NCI-H2196 treated with DMSO at 0.1 percent for 48 hours (cell line): Measurements from ENCODE around the gene ECEL1.
A peak's percentile ranks its signal among the peaks of the same experiment; 100 is the strongest.

Source experiments
- DNase-seq: peaks from one replicate; lab custom pipeline; 2025; ENCODE audit not compliant: unreplicated experiment; lab: John Stamatoyannopoulos, UW

Gene ECEL1

DNA sequence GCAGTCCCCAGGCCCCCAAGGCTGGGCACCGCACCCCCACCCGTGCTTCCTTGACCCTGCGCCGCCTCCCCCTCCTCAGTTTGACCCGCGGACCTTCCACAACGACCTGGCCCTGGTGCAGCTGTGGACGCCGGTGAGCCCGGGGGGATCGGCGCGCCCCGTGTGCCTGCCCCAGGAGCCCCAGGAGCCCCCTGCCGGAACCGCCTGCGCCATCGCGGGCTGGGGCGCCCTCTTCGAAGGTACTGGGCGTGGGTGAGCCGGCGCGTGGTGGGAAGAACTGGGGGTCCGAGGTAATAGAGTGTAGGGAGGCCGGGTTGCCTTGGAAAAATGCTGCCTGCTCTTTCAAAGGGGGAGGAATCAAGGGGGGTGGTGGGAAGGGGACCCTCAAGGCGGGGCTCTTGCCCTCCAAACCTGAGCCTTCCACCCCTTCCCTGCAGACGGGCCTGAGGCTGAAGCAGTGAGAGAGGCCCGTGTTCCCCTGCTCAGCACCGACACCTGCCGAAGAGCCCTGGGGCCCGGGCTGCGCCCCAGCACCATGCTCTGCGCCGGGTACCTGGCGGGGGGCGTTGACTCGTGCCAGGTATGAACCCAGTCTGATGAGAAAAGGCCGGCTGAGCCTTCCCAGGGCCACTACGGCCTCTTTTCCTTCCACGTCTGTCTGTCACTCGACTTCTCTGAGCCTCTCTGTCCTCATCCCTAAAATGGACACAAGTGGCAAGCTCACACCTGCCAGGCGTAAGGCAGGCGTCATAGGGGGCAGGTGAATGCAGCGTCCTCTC lies 35.2 kb upstream of the ECEL1 start:
- DNase-seq, result no peak

DNA sequence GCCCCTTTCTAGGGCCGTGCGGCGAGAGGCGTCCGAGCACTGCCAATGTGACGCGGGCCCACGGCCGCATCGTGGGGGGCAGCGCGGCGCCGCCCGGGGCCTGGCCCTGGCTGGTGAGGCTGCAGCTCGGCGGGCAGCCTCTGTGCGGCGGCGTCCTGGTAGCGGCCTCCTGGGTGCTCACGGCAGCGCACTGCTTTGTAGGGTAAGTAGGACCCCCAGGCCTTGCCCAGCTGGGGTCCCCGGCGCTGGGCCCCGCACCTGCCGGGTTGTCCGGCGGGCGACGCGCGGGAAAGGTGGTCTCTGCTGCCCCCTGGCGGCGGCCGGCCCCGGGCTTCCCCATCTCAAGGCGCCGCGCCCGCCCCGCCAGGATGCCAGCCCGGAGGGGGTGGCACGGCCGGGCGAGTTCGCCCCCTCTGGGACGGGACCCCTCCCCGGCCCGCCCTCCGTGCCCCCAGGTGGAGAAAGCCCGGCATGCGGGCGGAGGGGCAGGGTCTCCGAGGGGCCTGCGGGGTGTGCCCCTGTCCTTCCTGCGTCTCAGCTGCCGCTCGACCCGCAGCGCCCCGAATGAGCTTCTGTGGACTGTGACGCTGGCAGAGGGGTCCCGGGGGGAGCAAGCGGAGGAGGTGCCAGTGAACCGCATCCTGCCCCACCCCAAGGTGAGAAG lies 34.5 kb upstream of the ECEL1 start:
- no peak for DNase-seq

DNA sequence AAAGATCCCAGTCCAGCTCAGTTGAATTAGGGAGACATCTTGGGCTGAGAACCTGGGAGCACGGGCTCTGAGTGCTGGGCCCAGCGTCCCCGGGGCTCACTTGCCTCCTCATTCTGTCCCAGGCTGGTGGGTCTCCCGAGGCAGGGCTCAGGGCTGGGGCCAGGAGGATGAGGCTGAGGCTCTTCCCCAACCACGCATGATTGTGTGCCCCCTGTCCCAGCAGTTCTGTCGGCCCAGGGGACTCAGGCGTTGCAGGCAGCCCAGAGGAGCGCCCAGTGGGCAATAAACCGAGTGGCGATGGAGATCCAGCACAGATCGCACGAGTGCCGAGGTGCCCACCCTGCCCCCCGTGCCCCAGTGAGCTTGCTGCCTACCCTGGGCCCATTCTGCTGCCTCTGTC lies 33.5 kb upstream of the ECEL1 start:
- DNase-seq, result no peak

DNA sequence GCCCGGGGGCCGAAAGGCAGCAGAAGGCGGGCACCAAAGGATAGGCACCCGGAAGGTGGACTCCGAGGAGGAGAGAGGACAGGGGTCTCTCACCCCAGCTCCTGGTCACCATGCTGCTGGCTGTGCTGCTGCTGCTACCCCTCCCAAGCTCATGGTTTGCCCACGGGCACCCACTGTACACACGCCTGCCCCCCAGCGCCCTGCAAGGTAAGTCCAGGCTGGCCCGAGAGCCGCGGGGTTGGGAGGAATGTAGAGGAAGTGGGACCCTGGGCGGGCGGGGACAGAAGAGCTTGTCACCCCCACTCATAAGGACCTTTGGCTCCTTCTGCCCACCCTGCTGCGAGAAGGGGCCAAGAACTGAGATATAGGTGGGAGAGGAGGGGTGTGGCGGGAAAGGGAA lies 32.9 kb upstream of the ECEL1 start:
- DNase-seq, result no peak

DNA sequence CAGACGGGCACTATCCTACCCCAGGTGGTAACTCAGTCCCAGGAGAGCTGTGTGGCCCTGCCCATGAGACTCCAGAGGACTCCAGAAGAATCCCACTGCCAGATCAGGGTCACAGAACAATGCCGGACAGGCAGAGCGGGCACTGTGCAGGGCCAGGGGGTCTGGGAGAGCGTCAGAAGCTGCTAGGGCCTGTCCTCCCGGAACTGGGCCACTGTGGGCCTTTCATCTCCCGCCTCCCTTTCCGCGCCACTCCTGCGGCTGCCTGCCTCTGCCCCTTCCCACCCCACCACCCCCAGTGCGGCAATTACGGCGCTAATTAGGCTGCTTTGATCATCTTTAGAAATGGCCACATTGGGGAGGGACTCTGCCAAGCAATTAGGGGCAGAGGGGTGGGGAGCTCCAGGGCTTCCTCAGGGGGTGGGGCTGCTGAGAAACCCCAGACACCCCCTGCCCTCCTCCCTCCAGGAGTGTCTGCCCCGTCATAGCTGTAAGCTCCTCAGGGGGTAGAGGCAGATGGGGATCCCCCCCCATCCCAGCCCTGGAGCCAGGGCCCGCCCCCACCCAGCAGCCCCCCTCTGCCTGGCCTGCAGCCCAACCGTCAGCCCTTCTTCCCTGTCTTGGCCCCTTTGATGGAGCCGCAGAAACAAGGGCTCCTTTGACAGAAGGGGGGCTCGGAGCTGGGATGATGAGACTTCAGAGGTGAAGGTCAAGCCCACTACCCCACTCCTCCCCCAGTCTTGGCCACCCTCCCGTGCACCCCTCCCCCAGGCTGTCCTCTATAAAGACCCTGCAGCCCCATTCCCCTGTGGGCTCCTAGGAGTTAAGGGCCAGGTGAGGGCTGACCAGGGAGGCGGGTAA lies 32.2 kb upstream of the ECEL1 start, which contains the start of gene PRSS56:
Gene PRSS56, plus strand, starts transcription at position 808 of the 858 bp plus-strand sequence. CDS start 211 bp downstream, outside the sequence.
- DNase-seq, result no peak

DNA sequence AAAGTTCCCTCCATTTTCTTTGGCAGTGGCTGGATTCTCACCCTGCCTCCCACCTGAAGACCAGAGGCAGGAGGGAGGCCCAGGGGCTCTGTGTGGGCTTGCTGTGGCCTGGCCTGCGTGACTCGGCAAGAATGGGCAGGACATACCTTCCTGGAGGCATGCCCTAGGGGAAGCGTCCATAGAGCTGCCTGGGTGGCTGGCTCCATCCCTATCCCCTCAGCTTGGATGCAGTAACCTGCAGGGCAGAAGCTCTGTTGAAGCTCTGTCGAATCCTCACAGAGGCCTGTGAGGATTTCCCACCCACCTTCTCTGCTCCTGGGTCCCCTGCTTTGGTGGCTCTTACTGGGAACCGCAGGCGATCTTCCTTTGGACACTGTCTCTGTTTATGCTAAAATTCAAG lies 31.2 kb upstream of the ECEL1 start:
- no peak for DNase-seq

DNA sequence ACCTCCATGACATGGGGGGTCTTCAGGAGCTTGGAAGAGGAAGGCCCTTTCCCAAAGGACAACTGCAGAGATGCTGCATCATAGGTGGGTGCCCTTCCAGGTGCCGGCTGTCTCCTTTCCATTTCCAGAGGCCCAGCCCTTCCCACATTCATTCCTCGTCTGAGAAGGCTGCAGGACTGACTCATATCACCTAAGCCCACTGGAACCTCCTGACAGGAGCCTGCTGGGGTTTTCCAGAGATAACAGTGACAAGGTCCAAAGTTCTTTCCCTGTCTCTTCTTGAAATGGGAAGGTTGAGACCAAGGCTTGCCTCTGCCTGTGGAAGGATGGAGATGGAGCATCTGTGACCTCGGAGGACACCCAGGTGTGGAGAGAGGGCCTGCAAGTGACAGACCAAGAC lies 28.9 kb upstream of the ECEL1 start:
- no peak for DNase-seq

DNA sequence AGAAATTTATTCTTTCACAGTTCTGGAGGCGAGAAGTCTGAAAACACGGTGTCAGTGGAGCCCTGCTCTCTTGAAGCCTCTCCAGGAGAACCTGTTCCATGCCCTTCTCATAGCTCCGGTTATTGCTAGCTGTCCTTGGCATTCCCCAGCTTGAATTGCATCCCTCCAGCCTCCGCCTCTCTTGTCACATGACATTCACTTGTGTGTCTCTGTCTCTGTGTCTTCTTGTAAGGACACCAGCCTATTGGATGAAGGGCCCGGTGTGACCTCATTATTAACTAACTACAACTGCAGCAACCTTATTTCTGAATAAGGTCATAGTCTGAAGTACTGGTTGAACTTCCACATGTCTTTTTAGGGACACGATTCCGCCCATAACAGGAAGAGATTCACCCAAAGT lies 28.0 kb upstream of the ECEL1 start:
- DNase-seq, result no peak

DNA sequence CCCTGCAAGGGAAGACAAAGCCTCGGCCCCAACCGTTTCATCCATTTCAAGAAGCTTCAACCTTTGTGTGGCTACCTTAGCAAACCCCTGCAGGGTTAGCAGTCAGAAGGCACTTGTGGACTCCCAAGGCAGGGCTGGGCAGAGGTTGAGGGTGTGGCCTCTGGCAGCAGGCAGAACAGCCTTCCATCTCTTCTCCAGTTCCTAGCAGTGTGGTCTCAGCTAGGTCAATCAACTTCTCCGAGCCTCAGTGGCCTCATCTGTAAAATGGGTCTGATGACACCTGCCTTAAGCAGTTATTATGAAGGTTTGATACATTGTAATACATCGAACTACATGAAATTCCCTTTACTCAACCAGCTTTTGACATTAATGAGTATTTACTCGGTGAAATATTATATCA lies 25.7 kb upstream of the ECEL1 start:
- DNase-seq, result no peak

DNA sequence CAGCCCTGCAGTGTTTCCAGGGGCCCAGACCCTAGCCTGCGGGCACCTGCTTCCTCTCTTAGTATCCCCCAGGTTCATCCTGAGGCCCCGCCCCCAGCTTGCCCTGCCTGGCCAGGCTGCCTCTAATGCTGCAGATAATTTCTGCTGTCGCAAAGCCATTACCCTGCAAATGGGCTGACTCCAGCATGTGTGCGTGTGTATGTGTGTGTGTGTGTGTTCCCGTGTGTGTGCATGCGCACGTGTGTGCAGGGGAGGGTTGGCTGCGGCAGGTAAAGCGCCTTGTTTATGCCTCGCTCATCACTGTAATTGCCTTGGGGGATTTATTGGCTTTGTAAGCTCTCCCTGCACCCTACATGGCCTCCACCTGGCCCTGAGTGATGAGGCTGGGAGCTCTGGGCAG lies 25.0 kb upstream of the ECEL1 start:
- no peak for DNase-seq

DNA sequence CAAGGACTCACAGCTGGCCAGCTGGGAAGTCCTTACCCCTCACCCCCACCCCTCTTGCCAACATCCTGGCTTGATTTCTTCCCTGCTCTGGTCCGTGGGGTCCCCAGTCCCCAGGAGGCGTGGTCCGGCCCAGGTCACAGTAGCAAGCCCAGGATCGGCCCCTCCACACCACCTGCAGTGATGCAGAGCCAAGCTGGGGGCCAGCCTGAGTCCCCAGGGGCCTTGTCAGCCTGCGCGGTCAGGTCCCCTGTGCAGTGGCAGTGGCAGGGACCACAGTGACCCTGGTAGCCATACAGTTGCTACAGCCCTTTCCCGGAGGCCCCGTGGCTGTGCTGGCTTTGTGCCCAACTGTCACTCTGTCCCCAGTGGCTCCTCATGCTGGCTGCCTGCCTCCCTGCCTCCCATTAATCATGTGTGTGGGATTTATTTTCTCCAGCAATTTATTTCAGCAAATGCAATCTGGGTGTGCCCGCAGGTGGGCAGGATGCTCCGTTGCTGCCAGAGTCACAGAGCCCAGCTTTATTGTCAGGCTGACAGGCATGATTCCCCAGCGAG lies 23.8 kb upstream of the ECEL1 start:
- DNase-seq, result no peak

DNA sequence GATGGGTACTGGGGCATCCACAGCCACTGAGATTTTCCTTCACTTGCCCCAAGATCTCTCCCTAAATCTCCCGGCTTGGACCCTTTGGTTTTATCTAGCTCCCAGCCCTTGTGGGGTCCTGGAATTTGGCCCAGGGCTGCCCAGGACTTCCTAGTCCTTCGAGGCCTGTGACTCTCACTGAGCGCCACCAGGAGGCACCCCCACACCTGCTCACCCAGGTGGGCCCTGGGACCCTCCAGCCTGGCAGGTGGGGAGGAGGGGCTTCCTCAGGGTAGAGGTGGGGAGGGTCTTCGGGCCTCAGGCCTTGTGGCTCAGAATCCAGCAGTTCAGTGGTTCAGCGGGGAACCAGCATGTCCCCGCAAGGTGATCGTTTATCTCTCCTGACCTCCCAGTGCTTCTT lies 20.6 kb upstream of the ECEL1 start:
- DNase-seq, result no peak

DNA sequence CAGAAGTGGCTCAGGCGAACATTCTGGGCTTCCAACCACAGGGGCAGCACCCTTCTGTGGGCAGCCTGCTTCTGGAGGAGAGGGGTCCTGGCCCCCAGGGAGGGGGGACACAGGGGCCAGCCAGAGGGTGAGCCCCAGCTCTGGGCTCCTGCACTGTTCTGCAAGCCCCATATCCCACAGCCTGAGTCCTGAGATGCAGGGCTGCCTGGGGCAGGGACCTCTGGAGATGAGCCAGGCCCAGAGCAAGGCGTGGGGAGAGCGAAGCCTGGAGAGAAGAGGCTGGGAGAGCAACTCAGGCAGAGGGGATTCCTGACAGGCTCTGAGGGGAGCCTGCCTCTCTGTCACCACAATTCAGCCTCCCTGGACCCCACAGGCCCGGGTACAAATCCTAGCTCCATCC lies 19.1 kb upstream of the ECEL1 start:
- no peak for DNase-seq

DNA sequence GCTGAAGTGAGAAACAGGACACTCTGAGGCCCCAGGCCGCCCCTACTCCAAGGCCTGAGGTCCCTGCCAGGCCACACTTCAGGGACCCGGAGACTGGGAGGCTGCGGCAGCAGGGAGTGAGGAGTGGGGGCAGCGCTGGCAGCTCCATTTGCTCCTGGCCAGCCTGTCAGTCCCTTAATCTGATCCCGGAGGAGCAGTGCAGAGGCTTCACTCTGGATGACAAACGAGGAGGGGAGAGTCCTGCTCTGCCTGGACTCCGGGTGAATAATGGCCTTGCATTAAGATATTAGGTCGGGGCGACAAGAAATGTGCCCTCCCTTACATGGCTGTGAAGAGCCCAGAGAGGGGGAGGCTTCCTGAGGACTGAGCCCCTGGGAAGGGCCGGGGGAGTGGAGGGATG lies 18.2 kb upstream of the ECEL1 start:
- DNase-seq, result no peak

DNA sequence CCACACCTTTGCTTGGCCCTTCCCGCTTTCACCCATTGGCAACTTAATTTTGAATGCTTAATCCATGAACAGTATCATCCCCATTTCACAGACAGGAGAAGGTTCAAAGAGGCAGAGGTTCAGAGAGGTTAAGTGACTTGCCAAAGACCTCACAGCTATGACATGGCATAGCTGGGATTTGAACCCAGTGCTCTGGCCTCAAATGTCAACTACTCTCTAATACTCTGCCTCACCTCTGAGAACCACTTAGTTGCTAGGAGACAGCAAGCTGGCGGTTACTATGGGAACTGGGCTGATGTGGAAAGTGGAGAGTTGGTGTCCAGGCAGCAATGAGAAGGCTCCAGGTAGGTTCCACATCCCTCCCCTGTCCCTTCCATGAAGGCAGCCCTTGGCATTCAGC lies 16.8 kb upstream of the ECEL1 start:
- DNase-seq, result peak; percentile 38

DNA sequence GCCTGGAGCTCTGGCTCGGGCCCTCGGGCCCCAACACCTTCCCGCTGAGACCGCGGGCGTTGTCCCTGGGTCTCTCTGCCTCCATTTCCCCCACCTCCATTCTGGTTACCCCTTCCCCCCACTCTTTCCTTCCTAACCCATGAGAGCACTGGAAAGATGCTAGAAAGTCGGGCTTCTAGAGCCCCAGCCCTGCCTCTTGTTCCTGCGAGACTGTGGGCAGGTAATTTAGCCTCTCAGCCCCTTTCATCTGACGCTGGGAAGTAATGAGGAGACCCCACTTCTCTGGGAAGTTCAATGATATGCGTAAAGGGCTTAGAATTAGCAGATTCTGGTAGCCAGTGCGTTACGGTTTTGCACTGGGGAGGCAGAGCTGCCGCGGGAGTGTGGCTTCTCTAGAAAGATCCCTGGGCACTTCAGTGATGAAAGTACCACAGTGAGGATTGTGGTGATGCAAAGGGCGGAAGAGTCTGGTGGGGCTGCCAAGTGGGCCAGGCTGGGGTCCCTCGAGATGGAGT lies 16.2 kb upstream of the ECEL1 start:
- DNase-seq, result no peak

DNA sequence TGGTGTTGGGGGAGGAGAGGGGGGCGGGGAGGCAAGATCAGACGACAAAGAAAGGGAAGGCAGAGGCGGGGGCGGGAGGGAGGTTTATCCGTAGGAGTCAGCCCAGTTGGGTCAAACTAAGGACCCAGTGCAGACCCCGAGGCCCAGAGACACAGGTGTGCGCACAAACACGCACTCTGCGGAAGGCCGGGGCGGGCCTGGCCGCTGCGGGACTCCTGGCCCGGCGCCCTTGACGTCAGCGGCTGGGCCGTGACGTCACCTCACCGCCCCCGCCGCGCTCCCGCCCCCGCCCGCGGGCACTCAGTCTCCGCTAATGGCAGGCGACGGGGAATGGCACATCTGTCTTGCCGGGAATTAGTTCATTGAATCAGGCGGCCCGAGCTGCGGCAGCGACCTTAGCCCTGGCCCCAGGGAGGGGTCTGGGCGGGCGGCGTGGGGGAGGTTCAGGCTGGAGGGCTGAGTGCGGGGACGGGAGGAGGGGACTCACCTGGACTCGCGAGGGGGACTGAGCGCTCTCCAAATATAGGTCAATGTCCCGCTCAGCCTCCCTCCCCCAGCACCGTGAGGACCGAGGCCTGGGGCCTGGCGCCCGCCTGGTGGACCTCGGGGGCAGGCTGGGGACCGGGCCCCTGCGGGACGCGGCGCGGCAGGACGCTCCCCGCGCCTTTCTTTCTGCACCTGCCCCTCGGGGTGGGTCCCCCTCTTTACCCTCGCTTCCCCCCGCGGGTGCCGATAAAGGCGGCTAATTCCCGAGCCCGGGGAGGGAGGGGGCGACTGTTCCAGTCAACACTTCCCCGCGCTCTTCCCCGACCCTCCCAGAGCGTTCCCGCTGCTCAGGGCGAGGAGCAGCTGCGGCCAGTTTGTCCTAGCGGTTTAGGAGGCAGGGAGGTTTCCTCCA lies 15.5 kb upstream of the ECEL1 start:
- no peak for DNase-seq

DNA sequence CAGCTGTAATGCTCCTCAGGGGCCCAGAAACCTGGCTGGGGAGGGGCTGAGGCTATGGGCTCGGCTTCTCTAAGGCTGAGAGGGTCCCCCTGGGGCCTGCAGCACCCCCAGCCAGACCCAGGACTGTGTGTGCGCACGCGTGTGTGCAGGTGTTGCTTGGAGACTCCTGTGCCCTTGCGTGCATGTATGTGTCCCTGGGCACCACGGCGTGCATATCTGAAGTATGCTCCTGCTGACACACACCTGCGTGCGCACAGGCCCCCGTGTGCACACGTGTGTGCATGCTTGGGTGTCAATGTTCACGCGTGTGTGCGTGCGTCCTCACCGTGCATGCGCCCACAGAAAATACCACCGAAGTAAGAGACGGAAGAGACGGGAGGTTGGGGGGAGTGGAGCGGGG lies 14.9 kb upstream of the ECEL1 start:
- no peak for DNase-seq

DNA sequence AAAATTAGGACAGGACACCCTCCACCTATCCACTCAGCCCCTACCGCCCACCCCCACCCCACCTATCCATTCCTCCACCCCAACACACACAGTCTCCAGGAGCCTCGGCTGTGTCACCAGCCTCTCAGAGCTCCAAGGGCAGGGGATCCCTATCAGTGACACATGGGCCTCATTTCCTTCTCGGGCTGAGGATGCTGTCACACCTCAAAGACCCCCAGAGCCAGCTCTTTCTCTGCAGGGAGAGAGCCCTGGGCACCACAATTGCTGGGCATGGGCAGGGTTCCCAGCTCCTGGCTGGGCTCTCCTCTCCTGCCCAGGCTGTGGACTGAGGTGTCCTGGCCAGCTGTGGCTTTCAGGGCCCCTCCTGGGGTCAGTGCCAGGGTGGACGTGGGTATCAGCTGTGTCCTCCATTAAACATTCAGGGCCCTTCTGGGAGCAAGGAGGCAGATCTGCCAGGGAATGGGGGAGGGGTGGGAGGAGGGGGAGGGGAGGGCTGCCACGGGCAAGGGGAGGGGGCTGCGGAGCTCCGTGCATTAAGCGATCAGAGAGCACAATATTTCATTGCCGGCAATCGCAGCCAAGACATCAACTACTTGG lies 14.3 kb upstream of the ECEL1 start:
- DNase-seq, result no peak

DNA sequence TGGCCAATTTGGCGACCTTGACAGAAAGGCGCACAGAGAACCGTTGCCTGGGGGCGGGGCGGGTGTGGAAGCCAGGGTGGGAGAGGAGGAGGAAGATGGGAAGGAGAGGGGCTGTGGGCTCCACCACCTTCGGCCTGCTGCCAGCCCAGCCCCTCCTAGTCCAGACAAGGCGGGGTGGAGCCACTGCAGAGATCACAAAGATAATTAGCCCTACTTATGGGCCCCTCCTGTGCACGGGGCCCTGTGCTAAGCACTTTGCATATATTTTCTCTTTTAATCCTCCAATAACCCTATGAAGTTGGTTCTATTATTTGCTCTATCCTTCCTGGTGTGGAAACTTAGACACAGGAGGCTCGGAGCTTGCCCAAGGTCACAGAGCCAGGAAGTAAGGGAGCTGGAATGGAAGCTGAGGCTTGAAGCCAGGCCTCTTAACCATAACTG lies 13.7 kb upstream of the ECEL1 start:
- no peak for DNase-seq
